ENCODE measurements around the gene LINC01488.

The LINC01488 gene

GRCh38 chr11:69540118-69541000 is 58.9 kb downstream of the LINC01488 start:
- WGBS (ENCODE audit: extremely low coverage, insufficient coverage, low lambda C conversion rate), result no CpG with 5 or more reads among the region's 30 CpGs
- no peak overlapping the region for H3K4me2 ChIP-seq (ENCODE audit: low read length)
- H3K56ac ChIP-seq (ENCODE audit: low read length), result no peak overlapping the region
- no peak overlapping the region for H2BK15ac ChIP-seq (replicated peaks; ENCODE audit: low read depth)
- no peak overlapping the region for H4K8ac ChIP-seq (ENCODE audit: low read depth, low read length)
- no peak overlapping the region for H2BK120ac ChIP-seq (ENCODE audit: low read depth, low read length)
- no peak overlapping the region for H3K23ac ChIP-seq (ENCODE audit: low read length)
- H2AK5ac ChIP-seq (ENCODE audit: low read length), result no peak overlapping the region
- no peaks in the 10 kb centered on the region for H3K27me3 ChIP-seq (ENCODE audit: insufficient read depth, low read length, poor library complexity)
- H3K79me2 ChIP-seq (ENCODE audit: control insufficient read depth, insufficient read depth, low read length), result no peaks in the 10 kb centered on the region
- no peak overlapping the region for H3K4me3 ChIP-seq (ENCODE audit: low read length)
- H3K18ac ChIP-seq (ENCODE audit: low read length), result no peak overlapping the region
- H3K4me1 ChIP-seq (ENCODE audit: control insufficient read depth, low read depth, low read length), result no peaks in the 10 kb centered on the region
- no peak overlapping the region for H2BK5ac ChIP-seq (ENCODE audit: low read length)
- H3K36me3 ChIP-seq (ENCODE audit: control insufficient read depth, insufficient read depth, low read length), result no peaks in the 10 kb centered on the region
- H4K5ac ChIP-seq (ENCODE audit: low read length), result no peak overlapping the region
- H3K4ac ChIP-seq (ENCODE audit: low read depth, low read length), result no peak overlapping the region
- H3K9ac ChIP-seq (ENCODE audit: low read length), result no peak overlapping the region
- no peaks in the 10 kb centered on the region for H3K79me1 ChIP-seq (ENCODE audit: low read length)
- peak; percentile 33 for DNase-seq
- no peak overlapping the region for H3K27ac ChIP-seq (ENCODE audit: low read depth, low read length)

- no CpG with 5 or more reads among the region's 5 CpGs for WGBS (ENCODE audit: extremely low coverage, insufficient coverage, low lambda C conversion rate)
- no peak overlapping the region for H2BK15ac ChIP-seq (replicated peaks; ENCODE audit: low read depth)
- H3K27ac ChIP-seq (ENCODE audit: low read depth, low read length), result no peak overlapping the region
- H3K36me3 ChIP-seq (ENCODE audit: control insufficient read depth, insufficient read depth, low read length), result no peaks in the 10 kb centered on the region
- no peak overlapping the region for H4K5ac ChIP-seq (ENCODE audit: low read length)
- no peaks in the 10 kb centered on the region for H3K79me2 ChIP-seq (ENCODE audit: control insufficient read depth, insufficient read depth, low read length)
- H3K23ac ChIP-seq (ENCODE audit: low read length), result no peak overlapping the region
- H3K4me3 ChIP-seq (ENCODE audit: low read length), result no peak overlapping the region
- H3K27me3 ChIP-seq (ENCODE audit: insufficient read depth, low read length, poor library complexity), result no peaks in the 10 kb centered on the region
- no peak overlapping the region for H3K56ac ChIP-seq (ENCODE audit: low read length)
- H3K4ac ChIP-seq (ENCODE audit: low read depth, low read length), result no peak overlapping the region
- DNase-seq, result no peak
- no peak overlapping the region for H3K4me2 ChIP-seq (ENCODE audit: low read length)
- no peak overlapping the region for H4K8ac ChIP-seq (ENCODE audit: low read depth, low read length)
- no peak overlapping the region for H3K18ac ChIP-seq (ENCODE audit: low read length)
- no peaks in the 10 kb centered on the region for H3K79me1 ChIP-seq (ENCODE audit: low read length)
- H2BK120ac ChIP-seq (ENCODE audit: low read depth, low read length), result no peak overlapping the region
- H2AK5ac ChIP-seq (ENCODE audit: low read length), result no peak overlapping the region
- no peaks in the 10 kb centered on the region for H3K4me1 ChIP-seq (ENCODE audit: control insufficient read depth, low read depth, low read length)
- H2BK5ac ChIP-seq (ENCODE audit: low read length), result no peak overlapping the region
- no peak overlapping the region for H3K9ac ChIP-seq (ENCODE audit: low read length)
These were observed 59.5 kb downstream of the LINC01488 start for GRCh38 chr11:69541001-69541285.

GRCh38 chr11:69541501-69542313 is 60.2 kb downstream of the LINC01488 start:
- Histone ChIP-seq H3K4me2 (ENCODE audit: low read length) (no peak overlapping the region), H3K27me3 (ENCODE audit: insufficient read depth, low read length, poor library complexity) (no peaks in the 10 kb centered on the region), H3K23ac (ENCODE audit: low read length) (no peak overlapping the region), H3K79me2 (ENCODE audit: control insufficient read depth, insufficient read depth, low read length) (no peaks in the 10 kb centered on the region), H4K8ac (ENCODE audit: low read depth, low read length) (no peak overlapping the region), H2BK120ac (ENCODE audit: low read depth, low read length) (no peak overlapping the region), H2BK15ac (replicated peaks; ENCODE audit: low read depth) (no peak overlapping the region), H2AK5ac (ENCODE audit: low read length) (no peak overlapping the region), H3K18ac (ENCODE audit: low read length) (no peak overlapping the region), H3K4me1 (ENCODE audit: control insufficient read depth, low read depth, low read length) (no peaks in the 10 kb centered on the region), H3K79me1 (ENCODE audit: low read length) (no peaks in the 10 kb centered on the region), H3K27ac (ENCODE audit: low read depth, low read length) (no peak overlapping the region), H2BK5ac (ENCODE audit: low read length) (no peak overlapping the region), H3K4me3 (ENCODE audit: low read length) (no peak overlapping the region), H3K36me3 (ENCODE audit: control insufficient read depth, insufficient read depth, low read length) (no peaks in the 10 kb centered on the region), H3K4ac (ENCODE audit: low read depth, low read length) (no peak overlapping the region), H3K56ac (ENCODE audit: low read length) (no peak overlapping the region), H4K5ac (ENCODE audit: low read length) (no peak overlapping the region), H3K9ac (ENCODE audit: low read length) (no peak overlapping the region)
- no CpG with 5 or more reads among the region's 8 CpGs for WGBS (ENCODE audit: extremely low coverage, insufficient coverage, low lambda C conversion rate)
- DNase-seq, result no peak

GRCh38 chr11:69542314-69543168 is 61.1 kb downstream of the LINC01488 start:
- no peak overlapping the region for H4K5ac ChIP-seq (ENCODE audit: low read length)
- no peak overlapping the region for H3K18ac ChIP-seq (ENCODE audit: low read length)
- no CpG with 5 or more reads among the region's 42 CpGs for WGBS (ENCODE audit: extremely low coverage, insufficient coverage, low lambda C conversion rate)
- no peak for DNase-seq
- H2AK5ac ChIP-seq (ENCODE audit: low read length), result no peak overlapping the region
- H3K9ac ChIP-seq (ENCODE audit: low read length), result no peak overlapping the region
- H3K79me1 ChIP-seq (ENCODE audit: low read length), result no peaks in the 10 kb centered on the region
- H4K8ac ChIP-seq (ENCODE audit: low read depth, low read length), result no peak overlapping the region
- H3K23ac ChIP-seq (ENCODE audit: low read length), result no peak overlapping the region
- H3K4ac ChIP-seq (ENCODE audit: low read depth, low read length), result no peak overlapping the region
- no peak overlapping the region for H2BK15ac ChIP-seq (replicated peaks; ENCODE audit: low read depth)
- H3K4me3 ChIP-seq (ENCODE audit: low read length), result no peak overlapping the region
- H3K4me1 ChIP-seq (ENCODE audit: control insufficient read depth, low read depth, low read length), result no peaks in the 10 kb centered on the region
- no peaks in the 10 kb centered on the region for H3K36me3 ChIP-seq (ENCODE audit: control insufficient read depth, insufficient read depth, low read length)
- H3K4me2 ChIP-seq (ENCODE audit: low read length), result no peak overlapping the region
- no peaks in the 10 kb centered on the region for H3K27me3 ChIP-seq (ENCODE audit: insufficient read depth, low read length, poor library complexity)
- no peak overlapping the region for H3K27ac ChIP-seq (ENCODE audit: low read depth, low read length)
- H2BK120ac ChIP-seq (ENCODE audit: low read depth, low read length), result no peak overlapping the region
- H3K79me2 ChIP-seq (ENCODE audit: control insufficient read depth, insufficient read depth, low read length), result no peaks in the 10 kb centered on the region
- H3K56ac ChIP-seq (ENCODE audit: low read length), result no peak overlapping the region
- H2BK5ac ChIP-seq (ENCODE audit: low read length), result no peak overlapping the region

Data from mesendoderm (in vitro differentiated cells).